GM12891 (cell line): Measurements from ENCODE around the gene BCL2L13.

Experiments
- DNase-seq: peaks from one replicate; pipeline ENCODE4 v3.0.0; 2011; ENCODE audit warnings: low spot score; ENCODE audit not compliant: insufficient read length
- FAIRE-seq: peaks from 2 replicates; lab custom pipeline; 2011; peaks lifted over from hg19 to GRCh38; lab: Jason Lieb, UNC
- PAX5 ChIP-seq: IDR thresholded peaks from 2 replicates; pipeline ENCODE4 v1.6.1; 2011; ENCODE audit warnings: low read length, moderate library complexity, mild to moderate bottlenecking; ENCODE audit not compliant: insufficient read depth, severe bottlenecking
- POLR2A ChIP-seq: IDR thresholded peaks from 2 replicates; pipeline ENCODE4 v1.6.1; 2011; ENCODE audit warnings: low read depth, low read length, control low read depth
- POLR2AphosphoS5 ChIP-seq: IDR thresholded peaks from 2 replicates; pipeline ENCODE4 v1.6.1; 2011; ENCODE audit warnings: low read depth, low read length, control low read depth
- POU2F2 ChIP-seq: IDR thresholded peaks from 2 replicates; pipeline ENCODE4 v1.6.1; 2011; ENCODE audit warnings: low read depth, mild to moderate bottlenecking, control low read depth, low read length, moderate library complexity
- SPI1 ChIP-seq: IDR thresholded peaks from 2 replicates; pipeline ENCODE4 v1.6.1; 2011; ENCODE audit warnings: low read depth, low read length, control low read depth
- TAF1 ChIP-seq: IDR thresholded peaks from 2 replicates; pipeline ENCODE4 v1.6.1; 2011; ENCODE audit warnings: low read depth, low read length, control low read depth

BCL2L13 gene

GRCh38 chr22:17775781-17776465, 137.4 kb downstream of the BCL2L13 start:
- FAIRE-seq = no peak
- no peak for DNase-seq
- TF ChIP-seq PAX5 = no peak
- no peak for TF ChIP-seq TAF1
- no peak for TF ChIP-seq POLR2AphosphoS5
- TF ChIP-seq POLR2A = no peak
- TF ChIP-seq SPI1 = no peak
- TF ChIP-seq POU2F2 = no peak

- TF ChIP-seq SPI1 (peak; percentile 64), PAX5 (no peak), POLR2A (peak; percentile 92), POLR2AphosphoS5 (peak; percentile 85), POU2F2 (0 out of 2 replicates have a peak, but pooled peaks have one; percentile 68), TAF1 (peak; percentile 15)
- peak; percentile 78 for DNase-seq
- FAIRE-seq = peak; percentile 96
These were observed 138.6 kb downstream of the BCL2L13 start for GRCh38 chr22:17777005-17777716.

- DNase-seq (no peak), FAIRE-seq (no peak)
- no peak for TF ChIP-seq POU2F2
- TF ChIP-seq TAF1 = no peak
- TF ChIP-seq POLR2A = no peak; the same call in 1 of the 2 replicates
- no peak for TF ChIP-seq SPI1
- TF ChIP-seq PAX5 = no peak
These were observed 139.1 kb downstream of the BCL2L13 start for GRCh38 chr22:17777717-17778044.

- no peak for DNase-seq
- TF ChIP-seq PAX5 (no peak), POLR2A (no peak), SPI1 (no peak), POLR2AphosphoS5 (no peak)
- no peak for FAIRE-seq
These were observed 139.9 kb downstream of the BCL2L13 start for GRCh38 chr22:17778412-17778976.

GRCh38 chr22:17779286-17780115, 140.9 kb downstream of the BCL2L13 start:
- DNase-seq (peak; percentile 69), FAIRE-seq (peak; percentile 88)
- TF ChIP-seq POU2F2 (peak; percentile 31; the same call in 1 of the 2 replicates), POLR2A (no peak), TAF1 (peak; percentile 49; the same call in 1 of the 2 replicates)

- FAIRE-seq = peak; percentile 41
- TF ChIP-seq POLR2A (no peak), POLR2AphosphoS5 (0 out of 2 replicates have a peak, but pooled peaks have one; percentile 34)
- DNase-seq = no peak
These were observed 141.7 kb downstream of the BCL2L13 start for GRCh38 chr22:17780116-17780740.
